ENCODE measurements around the gene SORBS2.
"Not testable (repeated sequence)": the region's sequence is repeated elsewhere in the genome, so short reads cannot be mapped to it uniquely, and the experiment has no call there.

SORBS2 gene

DNA sequence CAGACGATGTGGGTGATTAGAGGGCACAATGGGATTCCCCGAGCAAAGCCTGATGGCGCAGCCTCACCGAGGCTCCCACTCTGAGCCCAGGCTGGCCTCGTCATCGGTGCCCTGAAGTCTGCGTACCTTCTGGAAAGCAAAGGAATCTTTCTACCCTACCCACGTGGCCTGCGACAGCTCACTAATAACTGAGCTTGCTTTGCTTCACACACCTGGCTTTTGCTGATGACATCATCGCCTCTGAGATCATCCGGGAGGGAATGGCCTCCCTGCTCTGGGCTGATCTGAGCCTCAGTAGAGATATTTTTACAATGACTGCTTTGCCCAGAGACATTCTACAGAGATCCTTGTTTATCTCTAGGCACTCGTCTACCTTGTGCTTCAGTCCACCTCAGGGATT is 231.3 kb downstream of the SORBS2 start:
- DNase-seq, result no peak

DNA sequence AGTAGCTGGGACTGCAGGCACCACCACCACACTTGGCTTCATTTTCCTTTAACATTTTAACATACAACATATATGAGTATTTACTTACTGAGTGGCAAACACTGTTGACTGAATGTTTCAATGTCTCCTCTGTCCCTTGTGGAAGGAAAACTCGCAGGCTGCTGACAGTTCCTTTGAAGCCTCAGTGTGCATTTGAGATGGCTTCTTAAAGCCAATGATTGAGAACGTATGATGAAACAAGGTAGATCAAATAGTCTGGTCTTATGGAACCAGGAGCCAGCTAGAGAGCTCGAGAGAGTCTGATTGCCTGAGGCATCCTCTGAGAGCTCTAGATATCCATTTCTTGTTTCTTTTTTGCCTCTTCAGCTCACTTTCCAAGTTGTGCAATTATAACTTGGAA is 233.7 kb downstream of the SORBS2 start:
- DNase-seq, result no peak

DNA sequence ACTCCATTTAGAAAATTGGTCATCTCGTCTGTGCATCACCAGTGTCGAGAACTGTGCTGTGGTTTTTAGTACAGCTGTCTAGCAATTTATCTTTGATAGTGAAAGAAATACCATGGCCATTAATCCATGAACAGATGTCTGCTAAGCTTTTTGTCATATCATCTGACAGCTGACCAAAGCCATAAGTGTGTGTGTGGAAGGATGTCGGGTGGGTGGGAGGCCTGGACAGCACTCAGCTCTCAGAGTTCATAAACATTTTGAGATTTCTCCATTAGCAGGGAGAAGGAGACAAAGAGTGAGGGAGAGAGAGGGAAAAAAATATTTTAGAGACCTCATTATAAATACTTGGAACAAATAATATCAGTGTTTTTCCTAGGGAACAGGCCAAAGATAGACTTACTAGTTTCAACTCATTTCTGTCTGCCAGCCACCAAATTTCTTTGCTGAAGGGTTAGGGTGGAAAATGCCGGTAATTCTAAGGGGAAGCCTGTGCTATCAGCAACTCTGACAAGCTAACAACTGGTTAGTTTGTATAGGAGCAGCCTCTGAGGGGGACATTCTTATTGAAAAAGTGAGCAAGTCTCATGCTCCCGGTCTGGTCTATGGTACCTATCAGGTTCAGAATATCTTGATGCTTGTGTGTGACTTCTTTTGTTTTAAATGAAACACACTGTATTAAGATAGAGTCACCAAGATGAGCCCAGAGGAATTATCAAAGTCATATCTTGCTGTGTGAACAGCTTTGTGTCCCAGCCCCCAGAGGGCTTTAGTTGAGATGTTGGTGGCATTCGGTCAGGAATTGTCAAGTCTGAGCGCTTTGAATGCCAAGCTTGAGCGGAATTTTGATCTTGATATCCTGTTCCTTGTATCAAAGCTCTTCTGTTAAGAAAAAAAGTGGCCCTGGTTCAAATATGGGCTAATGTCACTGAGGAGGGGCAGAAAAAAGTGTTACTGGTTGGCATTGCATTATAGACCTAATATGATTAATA is 234.7 kb downstream of the SORBS2 start:
- no peak for DNase-seq

DNA sequence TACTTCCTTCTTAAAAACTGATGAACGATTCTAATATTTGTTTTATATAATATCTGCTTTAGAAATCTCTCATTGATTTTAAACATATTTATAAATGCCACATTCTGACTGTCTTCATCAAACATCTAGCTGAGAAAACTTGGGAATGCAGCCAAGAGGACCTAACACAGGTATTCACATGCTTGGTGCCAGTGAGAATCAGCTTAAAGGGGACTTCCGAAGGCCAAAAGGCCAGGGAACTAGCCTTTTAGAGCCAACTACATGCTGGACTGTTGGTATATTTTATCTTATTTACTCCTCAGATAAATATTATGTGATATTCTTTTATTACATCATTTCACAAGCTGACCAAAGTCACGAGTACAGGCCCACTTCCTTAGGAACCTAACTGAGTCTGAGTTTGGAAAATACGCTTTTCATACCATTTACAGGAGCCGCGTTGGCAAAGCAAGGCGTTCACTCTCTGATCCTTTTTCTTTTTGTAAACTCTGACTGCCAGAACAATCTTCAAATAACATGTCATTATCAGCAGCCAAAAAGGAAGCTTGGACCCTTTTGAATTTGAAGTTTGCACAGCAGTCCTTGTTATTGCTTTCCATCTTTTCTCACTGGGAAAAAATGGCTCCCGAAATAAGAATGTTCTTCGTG is 235.6 kb downstream of the SORBS2 start:
- DNase-seq, result no peak

DNA sequence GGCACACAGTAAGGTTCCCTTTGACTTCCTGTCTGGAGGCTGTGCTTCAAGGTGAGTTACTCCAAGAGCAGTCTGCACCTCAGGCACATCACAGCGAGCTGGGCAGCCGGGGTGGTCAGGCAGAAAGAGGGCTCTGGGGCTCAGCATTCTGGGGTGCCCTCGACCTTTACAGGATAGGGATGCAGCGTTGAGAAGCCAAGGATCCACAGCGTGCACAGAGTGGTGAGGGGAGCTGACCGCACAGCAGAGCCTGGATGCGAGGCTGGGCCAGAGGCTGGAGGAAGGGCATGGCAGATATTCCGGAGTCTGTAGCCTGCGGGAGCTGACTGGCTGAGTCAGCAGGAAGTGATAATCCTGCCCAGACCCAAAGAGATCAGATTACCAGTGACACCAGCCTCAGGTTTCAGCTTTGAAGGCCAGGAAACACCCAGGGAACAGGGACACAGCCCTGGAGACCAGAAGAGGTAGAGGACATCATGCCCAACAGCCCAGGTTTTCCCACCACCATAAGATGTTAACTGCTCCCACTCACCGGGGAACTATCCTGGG is 238.3 kb downstream of the SORBS2 start:
- no peak for DNase-seq

DNA sequence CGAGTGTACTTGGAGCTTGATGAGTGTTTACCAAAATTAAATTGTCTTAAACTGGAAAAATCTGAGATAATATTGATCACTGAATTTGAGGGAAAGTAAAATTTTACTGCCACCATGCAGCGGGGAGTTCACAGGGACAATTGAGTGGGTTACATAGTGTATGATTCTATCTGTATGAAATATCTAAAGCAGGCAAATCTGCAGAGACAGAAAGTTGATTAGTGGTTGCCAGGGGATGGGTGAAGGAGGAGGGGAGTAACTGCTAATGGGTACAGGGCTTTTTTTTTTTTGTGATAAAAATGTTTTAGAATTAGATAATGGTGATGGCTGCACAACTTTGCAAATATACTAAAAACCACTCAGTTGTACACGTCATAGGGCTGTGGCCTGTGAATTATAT is 241.3 kb downstream of the SORBS2 start:
- no peak for DNase-seq

DNA sequence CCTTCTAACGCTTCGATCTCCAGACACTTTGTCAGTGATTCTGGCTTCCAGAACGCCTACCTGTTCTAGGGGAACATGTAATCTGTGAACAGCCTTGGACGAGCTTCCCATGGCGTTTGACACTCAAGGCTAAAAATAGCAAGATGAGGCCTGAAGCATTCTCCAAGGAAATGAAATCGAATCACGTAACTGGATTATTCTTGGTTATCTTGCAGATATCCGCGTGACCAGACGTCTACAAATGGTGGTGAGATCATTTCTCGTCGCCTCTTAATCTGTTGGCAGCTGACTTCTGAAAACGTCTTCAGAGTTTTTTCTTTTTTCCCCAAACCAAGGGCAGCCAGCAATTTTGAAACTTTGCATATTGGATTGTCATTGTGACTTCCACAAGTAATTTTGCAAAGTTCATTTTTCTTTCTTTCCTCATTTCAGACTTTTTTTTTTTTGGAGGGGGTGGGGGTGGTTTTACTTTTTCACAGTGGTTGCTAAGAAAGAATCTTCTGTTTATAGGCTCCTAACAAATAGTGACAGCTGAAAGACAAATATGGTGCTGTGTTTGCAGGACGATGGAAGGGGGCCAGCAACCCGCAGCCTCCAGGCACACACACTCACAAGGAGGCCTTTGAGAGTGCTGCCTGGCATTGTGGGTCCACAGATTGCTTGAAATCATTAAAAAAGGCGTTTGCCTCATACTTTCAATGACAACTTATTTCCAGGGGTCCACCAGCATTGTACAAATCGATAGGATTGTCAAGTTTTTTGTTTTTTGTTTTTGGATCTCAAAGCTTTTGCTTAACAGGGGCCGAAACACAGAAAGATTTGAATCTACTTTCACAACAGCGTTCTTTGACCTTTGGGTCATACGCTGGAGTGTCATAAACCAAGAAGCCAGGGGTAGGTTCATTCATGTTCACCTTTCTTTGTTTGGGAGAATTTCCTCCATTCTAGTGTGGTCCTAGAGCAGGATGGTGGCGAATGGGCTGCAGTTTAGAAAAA is 244.3 kb downstream of the SORBS2 start:
- no peak for DNase-seq

DNA sequence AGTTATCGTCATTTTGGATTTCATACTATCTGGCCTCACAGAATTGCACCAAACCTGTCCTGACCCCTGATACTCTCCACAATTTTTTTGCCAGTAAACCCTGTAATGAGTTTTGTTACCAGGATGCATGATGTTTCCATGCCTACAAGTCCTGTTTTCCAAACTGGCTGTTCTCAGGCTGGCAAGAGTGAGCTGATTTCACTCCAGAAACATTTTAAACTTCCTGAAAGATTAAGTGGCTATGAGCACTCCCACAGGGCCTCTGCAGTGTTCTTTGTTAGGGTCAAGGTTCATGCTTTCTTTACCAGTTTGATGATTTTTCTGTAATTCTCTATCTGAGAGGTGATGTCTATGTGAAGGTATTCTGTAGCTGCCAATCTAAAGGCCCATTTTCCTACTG is 245.0 kb downstream of the SORBS2 start:
- no peak for DNase-seq

DNA sequence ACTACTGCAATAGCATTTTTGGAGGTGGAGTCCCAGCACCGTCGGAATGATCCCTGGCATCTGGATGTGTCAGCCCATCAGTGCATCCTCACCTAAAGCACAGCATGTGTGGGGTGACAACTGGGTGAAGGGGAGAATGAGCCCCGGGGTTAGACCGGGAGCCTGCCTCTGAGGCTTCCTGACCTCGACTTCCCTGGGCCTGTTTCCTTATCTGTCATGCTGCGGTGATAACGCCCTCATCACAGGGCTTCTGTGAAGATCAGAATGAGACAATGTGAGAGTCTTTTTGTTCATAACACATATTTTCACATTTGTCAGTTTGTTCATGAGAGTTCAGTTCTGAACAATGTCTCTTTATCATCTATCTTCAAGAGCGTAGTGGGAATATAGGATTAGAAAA is 245.6 kb downstream of the SORBS2 start:
- no peak for DNase-seq

DNA sequence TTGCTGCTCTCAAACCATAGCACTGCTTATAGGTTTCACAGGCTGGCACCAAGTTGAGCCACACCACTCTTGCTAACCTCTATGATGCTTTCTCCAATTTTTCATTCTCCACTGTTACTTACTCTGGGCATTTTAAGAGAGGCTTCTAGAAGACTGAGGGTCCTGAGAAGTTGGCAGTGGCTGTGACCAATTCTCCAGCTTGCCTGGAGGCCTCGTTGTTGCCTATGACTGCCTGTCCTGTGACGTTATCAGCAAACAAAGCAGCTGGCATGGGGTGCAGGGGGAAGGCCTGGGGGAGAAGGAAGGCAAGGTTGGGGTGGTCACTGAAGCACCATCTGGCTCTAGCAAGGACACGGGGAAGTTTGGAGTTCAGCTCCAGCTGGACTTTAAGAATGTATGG is 246.3 kb downstream of the SORBS2 start:
- no peak for DNase-seq

DNA sequence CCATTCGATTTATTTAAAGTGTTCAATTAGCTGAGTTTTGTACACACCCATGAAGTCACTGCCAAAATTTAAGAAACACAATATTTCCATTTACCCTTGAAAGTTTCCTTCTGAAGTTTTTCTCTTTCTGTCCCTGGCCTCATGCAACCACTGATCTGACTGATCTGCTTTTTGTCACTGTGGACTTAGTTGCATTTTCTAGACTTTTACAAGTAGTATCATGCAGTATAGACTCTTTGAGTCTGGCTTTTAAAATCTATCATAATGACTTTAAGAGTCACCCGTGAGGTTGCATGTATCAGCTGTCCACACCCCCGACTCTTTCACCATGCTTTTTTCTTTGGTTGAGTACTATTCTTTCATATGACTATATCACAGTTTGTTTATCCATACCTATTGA is 247.6 kb downstream of the SORBS2 start:
- DNase-seq, result no peak

DNA sequence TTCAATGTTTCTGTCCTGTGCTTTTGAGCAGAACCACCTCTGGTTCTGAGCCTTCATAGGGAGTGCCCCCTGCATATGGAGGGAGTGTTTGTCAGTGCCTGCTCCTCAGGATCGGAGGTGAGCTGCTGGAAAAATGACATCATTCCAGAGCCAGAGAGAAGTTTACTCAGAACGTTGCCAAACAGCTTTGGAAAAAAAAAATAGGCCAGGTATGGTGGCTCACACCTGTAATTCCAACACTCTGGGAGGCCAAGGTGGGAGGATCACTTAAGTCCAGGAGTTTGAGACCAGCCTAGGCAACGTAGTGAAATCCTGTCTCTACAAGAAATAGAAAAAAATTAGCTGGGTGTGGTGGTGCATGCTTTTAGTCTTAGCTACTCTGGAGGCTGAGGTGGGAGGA is 249.5 kb downstream of the SORBS2 start:
- no peak for DNase-seq

DNA sequence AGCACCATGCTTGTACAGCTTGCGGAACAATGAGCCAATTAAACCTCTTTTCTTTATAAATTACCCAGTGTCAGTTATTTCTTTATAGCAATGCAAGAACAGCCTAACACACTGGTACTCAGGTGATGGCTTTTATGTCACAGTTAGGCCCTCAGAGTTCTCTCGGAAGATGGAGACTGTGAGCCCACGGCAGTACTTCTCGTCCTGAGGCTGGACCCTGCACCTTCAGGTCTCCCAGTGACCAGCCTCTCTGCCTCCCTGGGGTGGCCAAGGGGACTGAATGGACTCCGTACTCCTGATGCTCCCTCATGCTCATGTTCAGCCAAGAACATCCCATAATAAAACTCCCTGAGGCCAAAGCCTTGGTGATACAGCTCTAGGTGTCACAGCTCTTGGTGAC is 251.7 kb downstream of the SORBS2 start:
- DNase-seq, result no peak

DNA sequence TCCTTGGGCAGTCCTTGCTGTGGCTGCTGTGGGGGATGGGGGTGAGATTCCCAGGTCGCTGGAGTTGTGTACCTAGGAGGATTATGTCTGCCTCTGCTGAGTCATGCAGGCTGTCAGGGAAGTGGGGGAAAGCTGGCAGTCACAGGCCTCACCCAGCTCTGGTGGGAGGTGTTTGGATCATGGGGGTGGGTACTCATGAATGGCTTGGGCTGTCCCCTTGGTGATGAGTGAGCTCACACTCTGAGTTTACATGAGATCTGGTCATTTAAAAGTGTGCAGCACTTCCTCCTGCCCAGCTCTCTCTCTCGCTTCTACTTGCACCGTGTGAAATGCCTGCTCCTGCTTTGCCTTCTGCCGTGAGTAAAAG is 252.1 kb downstream of the SORBS2 start:
- DNase-seq, result no peak

DNA sequence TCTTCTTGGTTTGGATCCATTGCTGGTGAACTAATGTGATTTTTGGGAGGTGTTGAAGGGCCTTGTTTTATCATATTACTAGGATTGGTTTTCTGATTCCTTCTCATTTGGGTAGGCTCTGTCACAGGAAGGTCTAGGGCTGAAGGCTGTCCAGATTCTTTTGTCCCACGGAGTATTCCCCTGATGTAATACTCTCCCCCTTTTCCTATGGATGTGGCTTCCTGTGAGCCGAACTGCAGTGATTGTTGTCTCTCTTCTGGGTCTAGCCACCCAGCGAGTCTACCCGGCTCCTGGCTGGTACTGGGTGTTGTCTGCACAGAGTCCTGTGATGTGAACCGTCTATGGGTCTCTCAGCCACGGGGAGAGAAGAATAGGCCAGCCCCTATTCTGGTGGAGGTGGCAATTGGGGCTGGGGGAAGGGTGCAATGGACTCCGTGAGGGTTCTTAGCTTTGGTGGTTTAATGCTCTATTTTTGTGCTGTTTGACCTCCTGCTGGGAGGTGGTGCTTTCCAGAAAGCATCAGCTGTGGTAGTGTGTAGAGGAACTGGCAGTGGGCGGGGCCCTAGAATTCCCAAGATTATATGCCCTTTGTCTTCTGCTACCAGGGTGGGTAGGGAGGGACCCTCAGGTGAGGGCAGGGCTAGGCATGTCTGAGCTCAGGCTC is 252.6 kb downstream of the SORBS2 start:
- not testable (repeated sequence) for DNase-seq

DNA sequence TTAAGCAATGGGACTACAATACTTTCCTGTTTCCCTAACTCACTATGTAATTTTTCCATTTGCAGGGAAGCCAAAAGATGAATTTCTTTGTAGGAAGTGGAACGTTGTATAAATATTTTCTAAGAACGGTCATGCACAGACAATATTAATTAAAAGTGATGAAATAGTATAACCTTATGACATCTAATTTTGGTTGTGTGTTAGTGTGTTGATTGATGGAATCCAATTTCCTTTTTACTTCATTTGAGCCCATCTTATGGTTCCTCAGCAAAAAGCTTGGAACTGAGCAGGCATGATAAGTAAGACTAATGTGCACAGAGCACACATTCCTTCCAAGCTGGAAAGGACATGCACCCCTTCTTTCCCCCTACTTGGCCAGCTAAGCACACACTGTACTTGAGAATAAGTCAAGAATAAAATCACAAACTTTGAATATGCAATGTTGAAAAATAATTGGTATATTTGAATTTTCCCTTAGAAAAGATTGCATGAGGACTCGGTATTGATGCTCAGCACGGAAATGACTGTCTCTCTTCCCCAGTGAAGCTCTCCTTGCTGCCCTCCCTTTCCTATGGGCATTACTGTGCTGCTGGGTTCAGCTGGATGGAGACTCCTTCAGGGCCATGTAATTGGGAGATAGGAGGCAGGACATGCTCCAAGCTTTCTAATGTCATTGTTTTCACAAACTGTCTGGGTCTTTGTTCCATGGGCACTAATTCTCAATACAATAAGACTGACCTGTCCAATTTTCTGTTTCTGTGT is 257.4 kb downstream of the SORBS2 start:
- DNase-seq, result no peak

DNA sequence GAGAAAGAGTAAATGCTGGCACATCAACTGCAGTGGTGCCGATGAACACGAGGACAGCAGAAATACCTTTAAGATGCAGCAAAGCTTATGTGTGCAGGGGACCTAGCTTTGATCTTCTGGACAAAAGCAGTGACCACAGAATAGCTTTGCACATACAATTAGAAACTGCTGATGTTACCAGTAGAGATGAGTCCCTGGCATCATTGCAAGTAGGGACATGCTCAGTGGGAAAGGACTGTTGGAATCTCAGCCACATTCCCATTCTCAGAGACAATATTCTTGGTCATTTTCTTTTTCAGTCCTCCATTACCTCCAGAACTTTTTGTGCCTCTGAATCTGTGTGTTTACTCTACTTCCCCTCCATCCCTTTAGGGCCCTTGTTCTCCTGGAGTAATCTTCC is 259.7 kb downstream of the SORBS2 start:
- DNase-seq, result no peak

DNA sequence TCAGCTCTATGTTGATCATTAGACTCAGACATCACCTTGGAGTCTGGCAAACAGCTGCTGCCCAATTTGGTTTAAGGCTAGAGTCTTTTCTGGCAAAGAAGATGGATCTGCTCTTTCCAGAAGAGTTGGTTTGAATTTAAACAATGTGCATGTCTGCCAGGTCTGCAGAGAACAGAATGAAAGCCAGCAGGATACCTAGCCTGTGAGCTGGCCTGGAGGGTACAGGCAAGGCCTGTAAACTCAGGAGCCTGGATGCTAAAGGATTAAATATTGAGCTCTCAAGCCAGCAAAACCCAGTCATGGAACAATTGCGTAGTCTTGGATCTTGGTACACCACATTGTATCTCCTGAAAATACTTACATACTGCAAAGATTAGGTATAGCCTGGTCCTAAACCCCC is 261.1 kb downstream of the SORBS2 start:
- no peak for DNase-seq

DNA sequence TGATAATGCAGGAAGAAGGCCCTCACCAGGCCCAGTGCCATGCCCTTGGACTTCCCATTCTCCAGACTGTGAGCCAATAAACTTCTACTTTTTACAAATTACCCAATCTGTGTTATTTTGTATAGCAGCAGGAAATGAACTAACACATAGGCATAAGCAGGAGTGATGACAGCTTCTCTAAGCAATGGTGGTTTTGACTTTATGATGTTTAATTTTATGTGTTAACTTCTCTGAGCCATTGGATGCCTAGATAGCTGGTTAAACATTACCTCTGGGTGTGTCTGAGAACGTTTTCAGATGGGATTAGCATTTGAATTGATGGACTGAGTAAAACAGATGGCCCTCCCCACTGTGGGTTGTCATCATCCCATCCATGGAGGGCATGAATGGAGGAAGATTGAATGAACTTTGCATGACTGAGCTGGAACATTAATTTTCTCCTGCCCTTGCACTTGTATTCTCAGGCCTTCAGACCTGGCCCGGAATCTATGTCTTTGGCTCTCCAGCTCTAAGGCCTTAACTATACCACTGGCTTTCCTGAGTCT is 262.8 kb downstream of the SORBS2 start:
- no peak for DNase-seq

DNA sequence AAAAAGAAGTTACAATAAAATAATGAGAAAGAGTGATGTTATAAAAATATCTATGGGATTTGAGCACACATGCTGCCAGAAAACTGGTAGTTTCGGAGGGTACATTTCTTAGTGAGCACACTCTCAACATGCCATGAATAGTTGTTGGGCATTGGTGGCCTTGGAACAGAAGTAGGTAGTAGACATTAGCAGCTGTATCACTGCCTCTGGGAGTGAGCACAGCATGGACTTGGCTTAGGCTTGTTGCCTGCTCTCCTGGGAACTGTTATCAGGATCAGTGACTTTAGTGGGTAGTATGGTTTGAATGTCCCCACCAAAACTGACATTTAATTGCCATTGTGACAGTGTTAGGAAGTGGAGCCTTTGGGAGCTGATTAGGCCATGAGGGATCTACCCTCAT is 263.4 kb downstream of the SORBS2 start:
- no peak for DNase-seq

DNA sequence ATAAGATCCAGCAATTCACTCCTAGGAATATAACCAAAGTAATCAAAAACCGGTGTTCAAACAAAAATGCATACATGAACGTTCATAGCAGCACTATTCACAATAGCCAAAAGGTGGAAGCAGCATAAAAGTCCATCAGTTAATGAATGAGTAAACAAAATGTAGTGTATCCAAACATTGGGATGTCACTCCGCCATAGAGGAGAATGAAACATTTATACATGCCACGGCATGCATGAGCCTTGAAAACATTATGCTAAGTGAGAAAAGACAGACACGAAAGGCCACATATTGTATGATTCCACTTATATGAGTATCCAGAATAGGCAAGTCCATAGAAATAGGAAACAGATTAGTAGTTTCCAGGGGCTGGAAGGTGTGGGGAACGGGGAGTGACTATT is 265.7 kb downstream of the SORBS2 start:
- DNase-seq, result no peak

All from NCI-H526 treated with DMSO at 0.1 percent for 48 hours (cell line).